WTC11 (cell line): ENCODE data around the gene SERGEF.

Experiments used
- ATF6 ChIP-seq: sonication (generic); formaldehyde crosslinking; IDR thresholded peaks from 2 replicates; pipeline ENCODE4 v1.8.1; 2023; ENCODE audit warnings: mild to moderate bottlenecking, missing genetic modification reagents
- E2F1 ChIP-seq: sonication (generic); formaldehyde crosslinking; IDR thresholded peaks from 2 replicates; pipeline ENCODE4 v1.8.0; 2022; ENCODE audit warnings: mild to moderate bottlenecking, missing genetic modification reagents
- TEAD1 ChIP-seq: sonication (generic); formaldehyde crosslinking; IDR thresholded peaks from 2 replicates; pipeline ENCODE4 v1.8.0; 2022; ENCODE audit warnings: mild to moderate bottlenecking, missing genetic modification reagents
- TEAD4 ChIP-seq: sonication (generic); formaldehyde crosslinking; IDR thresholded peaks from 2 replicates; pipeline ENCODE4 v1.8.0; 2022; ENCODE audit warnings: mild to moderate bottlenecking, missing genetic modification reagents
- TF ChIP-seq, protein P1 (sequence below): sonication (generic); formaldehyde crosslinking; conservative IDR thresholded peaks from 2 replicates; pipeline ENCODE4 v1.8.1; 2022; ENCODE audit warnings: mild to moderate bottlenecking, missing genetic modification reagents
- TF ChIP-seq, protein P2 (sequence below): fragments of 200-600 bp; IDR thresholded peaks from 2 replicates; pipeline ENCODE4 v1.8.0; 2022; ENCODE audit warnings: antibody characterized with exemption
- TF ChIP-seq, protein P3 (sequence below): sonication (generic); formaldehyde crosslinking; IDR thresholded peaks from 2 replicates; pipeline ENCODE4 v1.8.1; 2023; ENCODE audit warnings: mild to moderate bottlenecking, missing genetic modification reagents, borderline replicate concordance
- TF ChIP-seq, protein P4 (sequence below): sonication (generic); formaldehyde crosslinking; IDR thresholded peaks from 2 replicates; pipeline ENCODE4 v1.8.1; 2023; ENCODE audit warnings: mild to moderate bottlenecking, missing genetic modification reagents

DNA sequence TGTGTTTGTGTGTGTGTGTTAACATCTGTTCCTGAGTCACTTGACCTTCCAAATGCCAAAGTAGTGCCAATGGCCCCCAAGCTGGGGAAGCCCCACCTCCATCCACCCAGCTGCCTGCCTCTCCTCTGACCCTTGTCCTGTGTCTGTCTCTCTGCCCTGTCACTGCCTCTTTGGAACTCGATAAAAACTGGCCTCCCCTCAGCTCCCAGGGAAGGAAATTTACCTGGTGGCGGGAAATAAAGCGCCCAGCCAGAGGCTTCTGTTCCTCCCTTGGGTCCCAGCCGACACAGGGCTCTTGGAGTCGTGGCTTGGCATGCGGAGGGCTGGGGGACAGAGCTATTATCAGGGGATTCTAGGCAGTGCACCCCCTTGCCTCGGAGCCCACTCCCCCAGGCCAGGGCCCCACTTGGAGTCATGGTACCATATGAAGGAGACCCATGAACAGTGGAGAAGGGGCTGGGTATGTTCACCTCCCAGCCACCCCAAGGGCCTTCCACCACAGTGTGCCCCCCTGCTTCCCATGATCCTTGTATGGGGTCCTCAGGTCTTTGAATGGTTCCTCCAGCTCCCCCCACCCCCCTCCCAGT lies 272.1 kb downstream of the SERGEF start:
- TF ChIP-seq, protein P1, sequence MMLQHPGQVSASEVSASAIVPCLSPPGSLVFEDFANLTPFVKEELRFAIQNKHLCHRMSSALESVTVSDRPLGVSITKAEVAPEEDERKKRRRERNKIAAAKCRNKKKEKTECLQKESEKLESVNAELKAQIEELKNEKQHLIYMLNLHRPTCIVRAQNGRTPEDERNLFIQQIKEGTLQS (CRISPR knock-in tag) = no peak
- TF ChIP-seq, protein P2, sequence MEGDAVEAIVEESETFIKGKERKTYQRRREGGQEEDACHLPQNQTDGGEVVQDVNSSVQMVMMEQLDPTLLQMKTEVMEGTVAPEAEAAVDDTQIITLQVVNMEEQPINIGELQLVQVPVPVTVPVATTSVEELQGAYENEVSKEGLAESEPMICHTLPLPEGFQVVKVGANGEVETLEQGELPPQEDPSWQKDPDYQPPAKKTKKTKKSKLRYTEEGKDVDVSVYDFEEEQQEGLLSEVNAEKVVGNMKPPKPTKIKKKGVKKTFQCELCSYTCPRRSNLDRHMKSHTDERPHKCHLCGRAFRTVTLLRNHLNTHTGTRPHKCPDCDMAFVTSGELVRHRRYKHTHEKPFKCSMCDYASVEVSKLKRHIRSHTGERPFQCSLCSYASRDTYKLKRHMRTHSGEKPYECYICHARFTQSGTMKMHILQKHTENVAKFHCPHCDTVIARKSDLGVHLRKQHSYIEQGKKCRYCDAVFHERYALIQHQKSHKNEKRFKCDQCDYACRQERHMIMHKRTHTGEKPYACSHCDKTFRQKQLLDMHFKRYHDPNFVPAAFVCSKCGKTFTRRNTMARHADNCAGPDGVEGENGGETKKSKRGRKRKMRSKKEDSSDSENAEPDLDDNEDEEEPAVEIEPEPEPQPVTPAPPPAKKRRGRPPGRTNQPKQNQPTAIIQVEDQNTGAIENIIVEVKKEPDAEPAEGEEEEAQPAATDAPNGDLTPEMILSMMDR = no peak
- TF ChIP-seq TEAD4 (CRISPR knock-in tag) = no peak
- TF ChIP-seq, protein P3, sequence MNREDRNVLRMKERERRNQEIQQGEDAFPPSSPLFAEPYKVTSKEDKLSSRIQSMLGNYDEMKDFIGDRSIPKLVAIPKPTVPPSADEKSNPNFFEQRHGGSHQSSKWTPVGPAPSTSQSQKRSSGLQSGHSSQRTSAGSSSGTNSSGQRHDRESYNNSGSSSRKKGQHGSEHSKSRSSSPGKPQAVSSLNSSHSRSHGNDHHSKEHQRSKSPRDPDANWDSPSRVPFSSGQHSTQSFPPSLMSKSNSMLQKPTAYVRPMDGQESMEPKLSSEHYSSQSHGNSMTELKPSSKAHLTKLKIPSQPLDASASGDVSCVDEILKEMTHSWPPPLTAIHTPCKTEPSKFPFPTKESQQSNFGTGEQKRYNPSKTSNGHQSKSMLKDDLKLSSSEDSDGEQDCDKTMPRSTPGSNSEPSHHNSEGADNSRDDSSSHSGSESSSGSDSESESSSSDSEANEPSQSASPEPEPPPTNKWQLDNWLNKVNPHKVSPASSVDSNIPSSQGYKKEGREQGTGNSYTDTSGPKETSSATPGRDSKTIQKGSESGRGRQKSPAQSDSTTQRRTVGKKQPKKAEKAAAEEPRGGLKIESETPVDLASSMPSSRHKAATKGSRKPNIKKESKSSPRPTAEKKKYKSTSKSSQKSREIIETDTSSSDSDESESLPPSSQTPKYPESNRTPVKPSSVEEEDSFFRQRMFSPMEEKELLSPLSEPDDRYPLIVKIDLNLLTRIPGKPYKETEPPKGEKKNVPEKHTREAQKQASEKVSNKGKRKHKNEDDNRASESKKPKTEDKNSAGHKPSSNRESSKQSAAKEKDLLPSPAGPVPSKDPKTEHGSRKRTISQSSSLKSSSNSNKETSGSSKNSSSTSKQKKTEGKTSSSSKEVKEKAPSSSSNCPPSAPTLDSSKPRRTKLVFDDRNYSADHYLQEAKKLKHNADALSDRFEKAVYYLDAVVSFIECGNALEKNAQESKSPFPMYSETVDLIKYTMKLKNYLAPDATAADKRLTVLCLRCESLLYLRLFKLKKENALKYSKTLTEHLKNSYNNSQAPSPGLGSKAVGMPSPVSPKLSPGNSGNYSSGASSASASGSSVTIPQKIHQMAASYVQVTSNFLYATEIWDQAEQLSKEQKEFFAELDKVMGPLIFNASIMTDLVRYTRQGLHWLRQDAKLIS (CRISPR knock-in tag) = no peak
- no peak for TF ChIP-seq ATF6 (CRISPR knock-in tag)
- TF ChIP-seq, protein P4, sequence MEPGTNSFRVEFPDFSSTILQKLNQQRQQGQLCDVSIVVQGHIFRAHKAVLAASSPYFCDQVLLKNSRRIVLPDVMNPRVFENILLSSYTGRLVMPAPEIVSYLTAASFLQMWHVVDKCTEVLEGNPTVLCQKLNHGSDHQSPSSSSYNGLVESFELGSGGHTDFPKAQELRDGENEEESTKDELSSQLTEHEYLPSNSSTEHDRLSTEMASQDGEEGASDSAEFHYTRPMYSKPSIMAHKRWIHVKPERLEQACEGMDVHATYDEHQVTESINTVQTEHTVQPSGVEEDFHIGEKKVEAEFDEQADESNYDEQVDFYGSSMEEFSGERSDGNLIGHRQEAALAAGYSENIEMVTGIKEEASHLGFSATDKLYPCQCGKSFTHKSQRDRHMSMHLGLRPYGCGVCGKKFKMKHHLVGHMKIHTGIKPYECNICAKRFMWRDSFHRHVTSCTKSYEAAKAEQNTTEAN (CRISPR knock-in tag) = no peak
- TF ChIP-seq E2F1 (CRISPR knock-in tag) = no peak
- TF ChIP-seq TEAD1 (CRISPR knock-in tag) = no peak
